H7 (cell line): ENCODE data around the gene IPO4. TPM values are rescaled to one million over a fixed set of nuclear protein-coding genes. Genes with fewer than 3 reads are reported as not detected.

Source experiments
- DNase-seq: peaks from one replicate; pipeline ENCODE4 v3.0.0; 2012
- H3K27me3 ChIP-seq: 2 replicates; pipeline ENCODE4 v1.6.0; 2011; ENCODE audit warnings: mild to moderate bottlenecking, low read length; ENCODE audit not compliant: control insufficient read depth, insufficient read depth
- H3K36me3 ChIP-seq: replicated peaks from 2 replicates; pipeline ENCODE4 v1.5.1; 2011; ENCODE audit warnings: low read length; ENCODE audit not compliant: control insufficient read depth, insufficient read depth
- H3K4me3 ChIP-seq: 2 replicates; pipeline ENCODE4 v1.5.1; 2011; ENCODE audit warnings: low read depth, mild to moderate bottlenecking, control low read depth, low read length, moderate library complexity; ENCODE audit not compliant: insufficient read depth
- total RNA-seq: library from RNA; depleted of rRNA; stranded (reverse); fragments of >200 nt; shearing (Covaris generic); gene quantifications from 2 replicates; pipeline ENCODE4 v1.2.3, GENCODE V29; 2014

The IPO4 gene
- total RNA-seq, 1 experiment from 2014 or later: 149 TPM

GRCh38 chr14:24189460-24189859, 844 bp upstream of the IPO4 start:
- peaks cover 29% of the 10 kb centered on the region for H3K36me3 ChIP-seq

GRCh38 chr14:24189059-24189375, 401 bp upstream of the IPO4 start:
- DNase-seq: no peak
- Histone ChIP-seq H3K4me3 (no peak overlapping the region), H3K27me3 (no peaks in the 10 kb centered on the region), H3K36me3 (peaks cover 30% of the 10 kb centered on the region)

More at GRCh38 chr14:24189460-24189859, 844 bp upstream of the IPO4 start:
- no peak for DNase-seq
- no peaks in the 10 kb centered on the region for H3K27me3 ChIP-seq
- H3K4me3 ChIP-seq: no peak overlapping the region

GRCh38 chr14:24187539-24187915, 1.1 kb downstream of the IPO4 start:
- no peaks in the 10 kb centered on the region for H3K27me3 ChIP-seq
- no peak overlapping the region for H3K4me3 ChIP-seq
- no peak for DNase-seq
- peaks cover 32% of the 10 kb centered on the region for H3K36me3 ChIP-seq

GRCh38 chr14:24186831-24187538, 1.6 kb downstream of the IPO4 start:
- H3K36me3 ChIP-seq: peaks cover 34% of the 10 kb centered on the region
- H3K4me3 ChIP-seq: no peak overlapping the region
- no peaks in the 10 kb centered on the region for H3K27me3 ChIP-seq
- no peak for DNase-seq

- Histone ChIP-seq H3K27me3 (no peaks in the 10 kb centered on the region), H3K4me3 (no peak overlapping the region), H3K36me3 (peaks cover 43% of the 10 kb centered on the region)
- DNase-seq: no peak
These were observed 2.9 kb downstream of the IPO4 start for GRCh38 chr14:24185741-24186140.

- Histone ChIP-seq H3K4me3 (no peak overlapping the region), H3K36me3 (peaks cover 46% of the 10 kb centered on the region), H3K27me3 (no peaks in the 10 kb centered on the region)
- no peak for DNase-seq
These were observed 3.6 kb downstream of the IPO4 start for GRCh38 chr14:24185026-24185425.

- no peak for DNase-seq
- H3K4me3 ChIP-seq: no peak overlapping the region
- no peaks in the 10 kb centered on the region for H3K27me3 ChIP-seq
- H3K36me3 ChIP-seq: peaks cover 49% of the 10 kb centered on the region
These were observed 4.3 kb downstream of the IPO4 start for GRCh38 chr14:24184104-24184970.

- DNase-seq: no peak
- H3K27me3 ChIP-seq: no peaks in the 10 kb centered on the region
- H3K36me3 ChIP-seq: peaks cover 55% of the 10 kb centered on the region
- no peak overlapping the region for H3K4me3 ChIP-seq
These were observed 5.6 kb downstream of the IPO4 start for GRCh38 chr14:24183014-24183481.

GRCh38 chr14:24182110-24182882, 6.3 kb downstream of the IPO4 start:
- DNase-seq: no peak
- H3K36me3 ChIP-seq: peaks cover 55% of the 10 kb centered on the region
- no peak overlapping the region for H3K4me3 ChIP-seq
- no peaks in the 10 kb centered on the region for H3K27me3 ChIP-seq

GRCh38 chr14:24181371-24182077, 7.1 kb downstream of the IPO4 start:
- Histone ChIP-seq H3K4me3 (no peak overlapping the region), H3K36me3 (peaks cover 51% of the 10 kb centered on the region), H3K27me3 (no peaks in the 10 kb centered on the region)
- DNase-seq: no peak

GRCh38 chr14:24179961-24180796, 8.4 kb downstream of the IPO4 start:
- Histone ChIP-seq H3K36me3 (peaks cover 39% of the 10 kb centered on the region), H3K4me3 (no peak overlapping the region), H3K27me3 (no peaks in the 10 kb centered on the region)
- DNase-seq: no peak

- Histone ChIP-seq H3K36me3 (peaks cover 31% of the 10 kb centered on the region), H3K4me3 (no peak overlapping the region), H3K27me3 (no peaks in the 10 kb centered on the region)
- no peak for DNase-seq
These were observed 9.2 kb downstream of the IPO4 start for GRCh38 chr14:24179294-24179960.
